Keratinocyte (primary cell): Measurements from ENCODE around the gene TCF7L2. TPM values are rescaled to one million over a fixed set of nuclear protein-coding genes. Genes with fewer than 3 reads are reported as not detected.

Experiments used
- DNase-seq: peaks from one replicate; pipeline ENCODE4 v3.0.0-alpha.2; 2011; ENCODE audit warnings: low read depth, missing footprints, low spot score
- FAIRE-seq: peaks from 2 replicates; lab custom pipeline; 2011; peaks lifted over from hg19 to GRCh38; lab: Jason Lieb, UNC
- H2AFZ ChIP-seq: 2 replicates; pipeline ENCODE4 v1.6.0; 2012; ENCODE audit warnings: low read length, control low read depth, inconsistent platforms; ENCODE audit not compliant: control insufficient read depth
- H3K27ac ChIP-seq: 2 replicates; pipeline ENCODE4 v1.5.1; 2011; ENCODE audit warnings: low read length; ENCODE audit not compliant: control insufficient read depth, insufficient read depth
- H3K27me3 ChIP-seq: 3 replicates; pipeline ENCODE4 v1.6.0; 2011; ENCODE audit warnings: low read length; ENCODE audit not compliant: control insufficient read depth, insufficient read depth; ENCODE audit errors: extremely low read depth
- H3K36me3 ChIP-seq, 2 experiments: 2 replicates in 1 of 2; 3 replicates in 1 of 2; pipeline ENCODE4 v1.5.1; 2011; ENCODE audit warnings: low read length in 2 of 2, mild to moderate bottlenecking in 1 of 2; ENCODE audit not compliant: control insufficient read depth in 2 of 2, insufficient read depth in 2 of 2; ENCODE audit errors: extremely low read depth in 1 of 2
- H3K4me1 ChIP-seq: 3 replicates; pipeline ENCODE4 v1.5.1; 2011; ENCODE audit warnings: low read length; ENCODE audit not compliant: control insufficient read depth, insufficient read depth; ENCODE audit errors: extremely low read depth
- H3K4me2 ChIP-seq: 3 replicates; pipeline ENCODE4 v1.6.0; 2011; ENCODE audit warnings: low read depth, low read length; ENCODE audit not compliant: control insufficient read depth, insufficient read depth; ENCODE audit errors: extremely low read depth
- H3K4me3 ChIP-seq, 3 experiments: fragments of 200-600 bp in 1 of 3; sonication (generic) in 1 of 3; 2 replicates in 2 of 3; 3 replicates in 1 of 3; pipeline ENCODE4 v1.5.1; 2011 to 2016; ENCODE audit warnings: low read length in 3 of 3, mild to moderate bottlenecking in 3 of 3, control low read depth in 2 of 3, inconsistent platforms in 1 of 3, low read depth in 1 of 3, mixed read lengths in 1 of 3, mixed run types in 1 of 3, moderate library complexity in 1 of 3; ENCODE audit not compliant: control insufficient read depth in 2 of 3, insufficient read depth in 2 of 3; ENCODE audit errors: extremely low read depth in 1 of 3
- H3K79me2 ChIP-seq: 2 replicates; pipeline ENCODE4 v1.6.0; 2012; ENCODE audit warnings: low read length; ENCODE audit not compliant: control insufficient read depth, insufficient read depth
- H3K9ac ChIP-seq: 3 replicates; pipeline ENCODE4 v1.6.0; 2011; ENCODE audit warnings: low read length; ENCODE audit not compliant: control insufficient read depth, insufficient read depth; ENCODE audit errors: extremely low read depth
- H3K9me1 ChIP-seq: 3 replicates; pipeline ENCODE4 v1.6.0; 2011; ENCODE audit warnings: low read length; ENCODE audit not compliant: control insufficient read depth, insufficient read depth; ENCODE audit errors: extremely low read depth
- H3K9me3 ChIP-seq: 2 replicates; pipeline ENCODE4 v1.5.1; 2012; ENCODE audit warnings: low read depth, low read length; ENCODE audit not compliant: control insufficient read depth
- H4K20me1 ChIP-seq: 3 replicates; pipeline ENCODE4 v1.6.0; 2011; ENCODE audit warnings: low read length; ENCODE audit not compliant: control insufficient read depth, insufficient read depth; ENCODE audit errors: extremely low read depth
- EZH2 ChIP-seq: IDR thresholded peaks from one replicate; pipeline ENCODE4 v1.6.1; 2012; ENCODE audit warnings: inconsistent platforms, mild to moderate bottlenecking, low read length, moderate library complexity
- dilution Hi-C: fragments of 300-500 bp; cut with MboI; formaldehyde crosslinking; loops from one replicate; pipeline ENCODE4 v1.7.0; 2020; ENCODE audit warnings: low sequenced_read_pairs; ENCODE audit not compliant: extremely low pct_ligation_motif_present
- polyA plus RNA-seq, 5 experiments: library from polyadenylated mRNA; depleted of rRNA in 3 of 5; stranded (reverse) in 3 of 5; stranded (forward) in 1 of 5; unstranded in 1 of 5; fragments of >200 nt; gene quantifications; 1 replicate in 1 of 5; 2 replicates in 3 of 5; 3 replicates in 1 of 5; pipeline versions ENCODE4 v1.2.1 to v1.2.3, GENCODE V29; 2011 to 2012; ENCODE audit warnings: missing spikeins in 2 of 5, low read depth in 1 of 5, low replicate concordance in 1 of 5
- TF ChIP-seq, protein P1 (sequence below), 3 experiments: IDR thresholded peaks in 1 of 3; conservative IDR thresholded peaks in 1 of 3; optimal IDR thresholded peaks in 1 of 3; 2 replicates in 2 of 3; 3 replicates in 1 of 3; pipeline versions ENCODE3 to v1.5.1; 2011; ENCODE audit warnings: low read length in 3 of 3, mild to moderate bottlenecking in 3 of 3, moderate library complexity in 2 of 3, control low read depth in 1 of 3, inconsistent platforms in 1 of 3; ENCODE audit not compliant: insufficient read depth in 2 of 3; ENCODE audit errors: extremely low read depth in 1 of 3

Gene TCF7L2
- polyA plus RNA-seq, 1 donor (not counting 4 experiments of a cell fraction or from before 2014, with no cell fraction given): 2.5 TPM

GRCh38 chr10:113148901-113149300, 198.9 kb downstream of the TCF7L2 start:
- Histone ChIP-seq H3K4me2 (no peak overlapping the region), H3K9me1 (no peaks in the 10 kb centered on the region), H3K4me3 (no peak overlapping the region), H3K79me2 (no peaks in the 10 kb centered on the region), H3K36me3 (peaks cover 3 to 15% of the 10 kb centered on the region in 2 experiments), H3K9ac (no peak overlapping the region), H2AFZ (no peak overlapping the region), H3K9me3 (no peaks in the 10 kb centered on the region), H3K27me3 (no peaks in the 10 kb centered on the region), H3K27ac (no peak overlapping the region), H4K20me1 (no peaks in the 10 kb centered on the region), H3K4me1 (no peaks in the 10 kb centered on the region)
- dilution Hi-C loops: no loop called here
- DNase-seq (no peak), FAIRE-seq (no peak)
- TF ChIP-seq, protein P1, sequence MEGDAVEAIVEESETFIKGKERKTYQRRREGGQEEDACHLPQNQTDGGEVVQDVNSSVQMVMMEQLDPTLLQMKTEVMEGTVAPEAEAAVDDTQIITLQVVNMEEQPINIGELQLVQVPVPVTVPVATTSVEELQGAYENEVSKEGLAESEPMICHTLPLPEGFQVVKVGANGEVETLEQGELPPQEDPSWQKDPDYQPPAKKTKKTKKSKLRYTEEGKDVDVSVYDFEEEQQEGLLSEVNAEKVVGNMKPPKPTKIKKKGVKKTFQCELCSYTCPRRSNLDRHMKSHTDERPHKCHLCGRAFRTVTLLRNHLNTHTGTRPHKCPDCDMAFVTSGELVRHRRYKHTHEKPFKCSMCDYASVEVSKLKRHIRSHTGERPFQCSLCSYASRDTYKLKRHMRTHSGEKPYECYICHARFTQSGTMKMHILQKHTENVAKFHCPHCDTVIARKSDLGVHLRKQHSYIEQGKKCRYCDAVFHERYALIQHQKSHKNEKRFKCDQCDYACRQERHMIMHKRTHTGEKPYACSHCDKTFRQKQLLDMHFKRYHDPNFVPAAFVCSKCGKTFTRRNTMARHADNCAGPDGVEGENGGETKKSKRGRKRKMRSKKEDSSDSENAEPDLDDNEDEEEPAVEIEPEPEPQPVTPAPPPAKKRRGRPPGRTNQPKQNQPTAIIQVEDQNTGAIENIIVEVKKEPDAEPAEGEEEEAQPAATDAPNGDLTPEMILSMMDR (optimal IDR thresholded peaks at IDR 0.05 in 1 of 3, IDR thresholded peaks at IDR 0.05 in 1 of 3, conservative IDR thresholded peaks at IDR 0.05 in 1 of 3; ENCODE audit: extremely low read depth in 1 of 3, insufficient read depth in 2 of 3, low read length in 3 of 3): no peak
- no peak for TF ChIP-seq EZH2

DNA sequence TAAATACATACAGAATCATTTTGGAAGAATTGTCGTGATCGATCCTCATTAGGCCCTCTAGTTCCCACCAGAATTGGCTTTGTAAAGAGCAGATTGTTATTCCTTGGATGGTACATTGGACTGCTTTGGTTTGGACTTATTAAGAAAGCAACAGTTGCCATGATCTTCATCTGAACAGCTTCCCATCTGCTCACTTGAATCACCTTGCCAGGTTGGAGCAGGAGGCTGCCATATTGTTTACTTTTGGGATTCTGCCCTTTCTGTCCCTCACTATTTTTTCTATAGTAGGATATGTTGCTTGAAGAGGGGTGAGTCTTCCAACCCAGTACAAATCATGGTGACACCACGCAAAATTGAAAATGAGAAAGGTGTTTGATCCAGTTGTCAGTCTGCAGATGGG, 199.6 kb downstream of the TCF7L2 start:
- FAIRE-seq: no peak
- H3K9me3 ChIP-seq: no peaks in the 10 kb centered on the region
- no peaks in the 10 kb centered on the region for H3K79me2 ChIP-seq
- H3K4me3 ChIP-seq: no peak overlapping the region
- H3K27me3 ChIP-seq: no peaks in the 10 kb centered on the region
- DNase-seq: no peak
- peaks cover 8 to 14% of the 10 kb centered on the region in 2 experiments for H3K36me3 ChIP-seq
- no peak overlapping the region for H3K4me2 ChIP-seq
- H3K4me1 ChIP-seq: no peaks in the 10 kb centered on the region
- no peaks in the 10 kb centered on the region for H3K9me1 ChIP-seq
- no peaks in the 10 kb centered on the region for H4K20me1 ChIP-seq
- H2AFZ ChIP-seq: no peak overlapping the region
- H3K27ac ChIP-seq: no peak overlapping the region
- no peak overlapping the region for H3K9ac ChIP-seq
- dilution Hi-C loops: no loop called here
- TF ChIP-seq EZH2: no peak
- TF ChIP-seq, protein P1 (optimal IDR thresholded peaks at IDR 0.05 in 1 of 3, IDR thresholded peaks at IDR 0.05 in 1 of 3, conservative IDR thresholded peaks at IDR 0.05 in 1 of 3; ENCODE audit: extremely low read depth in 1 of 3, insufficient read depth in 2 of 3, low read length in 3 of 3): no peak
